Activated CD4-positive, alpha-beta T cell treated with anti-CD3 and anti-CD28 coated beads, Interleukin-2, amount 50 U/mL, for 4 hours (primary cell): ENCODE measurements around the gene OPN3.

Experiments
- DNase-seq, 2 experiments: peaks; one replicate each; pipeline ENCODE4 v3.0.0-alpha.2; 2020

OPN3 gene

DNA sequence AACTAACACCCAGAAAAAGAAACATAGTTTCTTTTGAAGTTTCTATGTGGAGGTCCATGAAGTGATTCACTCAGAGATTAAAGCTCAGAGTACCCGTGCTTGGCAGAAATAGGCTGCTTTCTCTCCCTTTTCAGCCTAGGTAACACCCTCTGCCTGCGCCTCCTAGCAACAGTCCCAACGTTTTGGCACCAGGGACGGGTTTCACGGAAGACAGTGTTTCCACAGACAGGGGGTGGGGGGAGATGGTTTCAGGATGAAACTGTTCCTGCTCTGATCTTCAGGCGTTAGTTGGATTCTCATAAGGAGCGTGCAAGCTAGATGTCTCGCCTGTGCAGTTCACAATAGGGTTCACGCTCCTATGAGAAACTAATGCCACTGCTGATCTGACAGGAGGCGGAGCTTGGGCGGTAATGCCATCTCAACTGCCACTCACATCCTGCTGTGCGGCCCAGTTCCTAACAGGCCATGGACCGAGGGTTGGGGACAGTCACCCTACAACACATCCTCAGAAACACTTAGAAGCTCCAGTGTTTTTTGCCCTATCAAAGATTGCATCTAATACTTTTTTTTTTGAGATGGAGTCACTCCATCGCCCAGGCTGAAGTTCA is 53.2 kb downstream of the OPN3 start:
- DNase-seq, result no peak

DNA sequence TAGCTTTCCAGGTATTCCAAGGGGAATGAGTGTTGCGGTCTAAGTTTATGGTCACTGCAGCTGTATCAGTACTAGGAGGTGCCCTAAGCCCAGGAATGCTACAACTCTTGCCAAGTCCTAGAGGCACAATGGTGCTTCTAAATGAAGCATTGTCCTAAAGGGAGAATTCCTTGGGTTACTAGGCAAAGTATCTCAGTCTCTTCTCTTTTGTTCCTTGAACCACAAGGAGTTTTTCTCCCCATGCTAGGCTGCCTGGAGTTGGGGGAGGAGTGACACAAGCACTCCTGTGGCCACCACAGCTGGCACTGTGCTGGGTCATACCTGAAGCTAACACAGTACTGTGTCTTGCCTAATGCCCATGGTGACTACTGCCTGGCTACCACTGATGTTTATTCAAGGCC is 57.2 kb downstream of the OPN3 start:
- no peak for DNase-seq

DNA sequence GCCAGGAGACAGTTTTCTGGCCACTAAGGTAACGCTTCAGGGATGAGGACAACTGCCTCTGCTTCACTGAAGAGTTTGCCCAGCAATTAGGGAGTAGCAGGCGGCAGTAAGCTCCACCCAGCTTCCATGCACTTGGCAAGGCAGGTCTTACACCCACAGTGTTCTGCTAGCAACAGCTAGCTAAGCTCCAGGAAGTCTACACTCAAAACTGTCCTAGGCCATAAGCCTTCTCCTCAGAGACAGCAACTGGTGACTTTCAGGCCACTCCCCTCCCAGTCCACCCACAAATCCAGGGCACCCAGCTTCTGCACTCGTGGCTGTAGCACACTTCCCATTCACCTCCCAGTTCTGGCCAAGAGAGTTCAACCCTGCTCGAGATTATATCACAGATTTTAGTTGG is 60.7 kb downstream of the OPN3 start:
- DNase-seq, result no peak

DNA sequence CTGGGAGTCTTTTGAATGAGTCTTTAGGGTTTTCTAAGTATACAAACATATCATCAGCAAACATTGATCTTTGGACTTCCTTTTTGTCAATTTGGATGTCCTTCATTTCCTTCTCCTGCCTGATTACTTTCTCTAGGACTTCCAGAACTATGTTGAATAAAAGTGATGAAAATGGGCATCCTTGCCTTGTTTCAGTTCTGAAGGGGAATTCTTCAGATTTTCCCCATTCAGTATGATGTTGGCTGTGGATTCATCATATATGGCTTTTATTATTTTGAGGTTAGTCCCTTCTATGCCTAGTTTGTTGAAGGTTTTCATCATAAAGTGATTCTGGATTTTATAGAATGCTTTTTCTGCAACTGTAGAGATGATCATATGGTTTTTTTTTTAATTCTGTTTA is 66.0 kb downstream of the OPN3 start:
- DNase-seq, result no peak

- DNase-seq, result no peak
These were observed 70.3 kb downstream of the OPN3 start for GRCh38 chr1:241569848-241570247.

GRCh38 chr1:241560849-241561187 is 79.4 kb downstream of the OPN3 start:
- DNase-seq, result no peak

GRCh38 chr1:241560146-241560848 is 79.9 kb downstream of the OPN3 start:
- no peak for DNase-seq

DNA sequence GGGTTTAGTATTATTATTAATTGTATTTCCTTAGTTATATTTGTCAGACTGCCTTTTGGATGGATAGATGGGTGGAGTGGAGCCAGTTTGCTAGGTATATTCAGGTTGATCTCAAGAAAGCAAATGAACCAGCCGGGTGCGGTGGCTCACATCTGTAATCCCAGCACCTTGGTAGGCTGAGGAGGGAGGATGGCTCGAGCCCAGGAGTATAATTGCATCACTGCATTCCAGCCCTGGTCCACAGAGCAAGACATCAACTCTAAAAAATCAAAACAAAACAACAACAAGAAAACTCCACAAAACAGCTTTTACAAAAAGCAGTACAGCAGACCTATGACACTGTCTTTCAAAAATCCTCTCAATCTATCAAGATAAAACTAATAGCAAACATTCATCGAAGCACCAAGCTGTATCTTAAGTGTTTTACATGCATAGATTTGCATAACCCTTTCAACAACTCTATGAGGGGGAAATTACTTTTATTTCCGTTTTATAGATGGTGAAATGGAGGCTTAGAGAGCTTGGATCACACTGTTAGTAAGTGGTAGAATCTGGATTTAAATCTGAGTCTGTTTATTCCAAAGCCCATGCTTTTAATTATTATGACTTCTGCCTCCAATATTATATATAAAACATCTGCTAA is 82.5 kb downstream of the OPN3 start:
- DNase-seq, result no peak

DNA sequence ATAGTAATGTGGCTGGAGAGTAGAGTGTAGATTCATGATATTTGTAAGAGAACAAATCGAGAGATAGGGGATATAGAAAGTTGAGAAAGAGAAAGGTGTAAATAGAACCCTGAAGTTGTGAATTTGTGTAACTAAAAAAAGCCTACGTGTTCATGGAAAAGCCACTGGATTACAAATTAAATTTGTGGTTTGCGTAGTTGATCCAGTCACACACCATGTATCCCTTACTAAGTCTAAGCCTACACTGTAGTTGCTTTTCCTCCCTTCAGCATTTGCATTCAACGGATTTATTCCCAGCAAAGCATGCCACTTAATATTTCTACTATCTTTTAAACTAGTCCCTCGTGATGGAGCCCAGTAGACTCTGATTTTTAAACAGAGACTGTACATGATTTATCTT is 83.1 kb downstream of the OPN3 start:
- no peak for DNase-seq

DNA sequence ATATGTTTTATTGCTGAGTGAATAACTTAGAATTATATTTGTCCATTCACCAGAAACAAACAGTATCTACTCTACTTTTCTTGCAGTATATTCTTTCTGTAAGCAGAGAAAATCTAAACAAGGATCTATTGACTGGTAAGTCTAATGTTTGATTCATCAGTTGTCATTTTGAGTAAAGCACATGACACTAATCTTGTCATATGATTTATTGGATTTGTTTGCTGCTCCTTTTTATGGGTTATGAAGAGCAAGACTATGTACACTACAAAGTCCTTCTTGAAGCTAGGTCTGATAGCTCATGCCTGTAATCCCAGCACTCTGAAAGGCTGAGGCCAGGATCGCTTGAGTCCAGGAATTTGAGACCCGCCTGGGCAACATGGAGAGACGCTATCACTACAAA is 84.6 kb downstream of the OPN3 start:
- no peak for DNase-seq

DNA sequence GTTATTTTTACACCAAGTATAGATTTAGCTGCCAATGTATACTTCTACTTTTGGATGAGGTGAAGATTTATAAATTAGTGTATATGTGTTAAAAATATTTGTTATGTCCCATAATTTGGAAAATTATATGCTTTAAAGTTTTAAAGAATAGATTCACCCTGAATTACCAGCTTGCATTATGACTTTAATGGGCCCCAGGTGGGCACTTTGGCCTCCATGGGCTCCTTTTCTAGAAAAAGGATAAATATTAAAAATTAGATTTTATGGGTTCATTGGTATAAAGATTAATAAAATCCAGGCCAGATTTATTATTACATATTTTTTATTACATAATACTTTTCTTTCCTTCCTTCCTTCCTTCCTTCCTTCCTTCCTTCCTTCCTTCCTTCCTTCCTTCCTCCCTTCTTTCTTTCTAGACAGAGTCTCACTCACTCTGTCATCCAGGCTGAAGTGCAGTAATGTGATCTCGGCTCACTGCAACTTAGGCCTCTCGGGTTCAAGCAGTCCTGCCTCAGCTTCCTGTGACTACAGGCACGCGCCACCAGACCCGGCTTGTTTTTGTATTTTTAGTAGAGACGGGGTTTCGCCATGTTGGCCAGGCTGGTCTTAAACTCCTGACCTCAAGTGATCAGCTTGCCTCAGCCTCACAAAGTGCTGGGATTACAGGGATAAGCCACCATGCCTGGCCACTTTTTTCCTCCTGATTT is 86.1 kb downstream of the OPN3 start:
- no peak for DNase-seq

GRCh38 chr1:241551759-241552638 is 88.2 kb downstream of the OPN3 start:
- peak; percentile 22 to 34 for DNase-seq

GRCh38 chr1:241550318-241550717 is 89.9 kb downstream of the OPN3 start:
- DNase-seq, result no peak

- DNase-seq, result no peak
These were observed 92.2 kb downstream of the OPN3 start for GRCh38 chr1:241548008-241548407.
